ENCODE measurements around the gene MYL7. TPM values are rescaled to one million over a fixed set of nuclear protein-coding genes. Genes with fewer than 3 reads are reported as not detected.
A peak's percentile ranks its signal among the peaks of the same experiment; 100 is the strongest.

MYL7 gene
- total and polyA plus RNA-seq, 9 of the 15 experiments (the other 6 are each of a cell fraction or from before 2014, with no cell fraction given): not detected

- WGBS (ENCODE audit: insufficient coverage, low coverage, missing lambda C conversion rate): 75% methylated on average over 19 of the region's 31 CpGs
- Histone ChIP-seq H3K4me2 (ENCODE audit: insufficient read depth, low read length) (no peak overlapping the region), H3K9me3 (replicated peaks; ENCODE audit: control insufficient read depth, insufficient read depth, low read depth, low read length) (no peaks in the 10 kb centered on the region), H3K4me1 (replicated peaks in 1 of 2; ENCODE audit: control insufficient read depth in 2 of 2, insufficient read depth in 2 of 2, low read length in 2 of 2) (peaks cover 21 to 58% of the 10 kb centered on the region in 2 experiments), H3K9me1 (ENCODE audit: control insufficient read depth, insufficient read depth, low read length) (no peaks in the 10 kb centered on the region), H3K27ac (ENCODE audit: extremely low read depth, low read depth, low read length) (no peak overlapping the region), H2AFZ (ENCODE audit: low read depth, low read length) (peak overlapping the region; percentile 61; the same call in 1 of the 2 replicates), H3K4me3 (no peak overlapping the region), H3K9ac (ENCODE audit: insufficient read depth in 1 of 2, low read depth in 2 of 2, low read length in 2 of 2) (no peak overlapping the region), H3K27me3 (ENCODE audit: control insufficient read depth in 2 of 2, insufficient read depth in 2 of 2, low read length in 2 of 2) (no peaks in the 10 kb centered on the region), H3K79me2 (ENCODE audit: control insufficient read depth, insufficient read depth, low read length) (no peaks in the 10 kb centered on the region), H4K20me1 (replicated peaks; ENCODE audit: control insufficient read depth, insufficient read depth, low read length) (no peaks in the 10 kb centered on the region), H3K36me3 (ENCODE audit: control insufficient read depth, insufficient read depth, low read length) (no peaks in the 10 kb centered on the region)
- ChIA-PET CTCF (ENCODE audit: low intra/inter-chr PET ratio) (no interaction called here), POLR2A (no interaction called here)
- in situ Hi-C loops (cut with MboI) (no loop called here), intact Hi-C loops (cut with micrococcal nuclease) (loop anchor here (5.0 kb wide), 1 partner anchor 52 kb away; no protein-coding TSS in a partner anchor)
- FAIRE-seq (no peak), ATAC-seq (no peak), DNase-seq (ENCODE audit: extremely low read depth in 1 of 4, low spot score in 3 of 4) (no peak)
- TF ChIP-seq MAFG (tag; conservative IDR thresholded peaks at IDR 0.05) (no peak), RBM14 (IDR thresholded peaks at IDR 0.05; ENCODE audit: borderline replicate concordance, insufficient read depth, low read depth, low read length) (0 out of 2 replicates have a peak, but pooled peaks have one; percentile 9), ZNF263 (CRISPR knock-in tag; IDR thresholded peaks at IDR 0.05; ENCODE audit: borderline replicate concordance) (peak; percentile 76)
- BruUV-seq (replicated peaks): no TSS peak
These were observed 3.9 kb upstream of the MYL7 start for GRCh38 chr7:44144968-44145478.

DNA sequence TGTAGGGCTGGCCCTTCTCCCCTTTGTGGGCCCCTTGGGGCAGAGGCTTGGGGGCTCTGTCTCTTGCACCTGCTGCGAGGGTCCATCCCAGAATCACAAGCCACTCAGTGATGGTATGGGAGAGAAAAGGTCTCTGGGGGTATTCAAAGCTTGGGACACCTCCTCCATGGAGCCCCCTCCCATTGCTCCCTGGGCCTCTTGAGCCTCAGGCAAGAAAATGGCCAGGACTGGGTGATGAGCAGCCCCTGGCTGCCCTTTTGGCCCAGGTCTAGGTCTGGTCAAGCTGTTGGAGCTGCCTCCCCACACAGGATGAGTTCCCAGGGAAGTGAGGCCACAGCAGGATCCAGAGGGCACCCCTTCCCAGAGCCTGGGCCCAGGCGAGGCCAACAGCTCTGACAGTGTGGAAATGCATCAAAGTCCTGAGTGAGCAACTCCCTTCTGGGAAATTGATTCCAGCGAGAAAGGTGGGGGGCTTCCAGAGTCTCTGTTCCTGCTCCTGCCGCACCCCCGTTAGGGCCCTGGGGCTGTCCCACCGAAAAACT, 3.4 kb upstream of the MYL7 start:
- TF ChIP-seq ZFP36 (IDR thresholded peaks at IDR 0.05; ENCODE audit: low read depth, low read length, partially characterized antibody) (peak; percentile 29), ATF2 (CRISPR knock-in tag; IDR thresholded peaks at IDR 0.05) (no peak)
- DNase-seq (ENCODE audit: extremely low read depth in 1 of 4, low spot score in 3 of 4) (no peak), ATAC-seq (no peak), FAIRE-seq (no peak)
- Histone ChIP-seq H3K27me3 (ENCODE audit: control insufficient read depth in 2 of 2, insufficient read depth in 2 of 2, low read length in 2 of 2) (no peaks in the 10 kb centered on the region), H3K9me1 (ENCODE audit: control insufficient read depth, insufficient read depth, low read length) (no peaks in the 10 kb centered on the region), H3K79me2 (ENCODE audit: control insufficient read depth, insufficient read depth, low read length) (no peaks in the 10 kb centered on the region), H3K4me3 (no peak overlapping the region), H3K9ac (ENCODE audit: insufficient read depth in 1 of 2, low read depth in 2 of 2, low read length in 2 of 2) (no peak overlapping the region), H2AFZ (ENCODE audit: low read depth, low read length) (no peak overlapping the region), H3K4me2 (ENCODE audit: insufficient read depth, low read length) (no peak overlapping the region), H3K4me1 (replicated peaks in 1 of 2; ENCODE audit: control insufficient read depth in 2 of 2, insufficient read depth in 2 of 2, low read length in 2 of 2) (peaks cover 21 to 56% of the 10 kb centered on the region in 2 experiments), H3K36me3 (ENCODE audit: control insufficient read depth, insufficient read depth, low read length) (no peaks in the 10 kb centered on the region), H3K9me3 (replicated peaks; ENCODE audit: control insufficient read depth, insufficient read depth, low read depth, low read length) (no peaks in the 10 kb centered on the region), H3K27ac (ENCODE audit: extremely low read depth, low read depth, low read length) (no peak overlapping the region), H4K20me1 (replicated peaks; ENCODE audit: control insufficient read depth, insufficient read depth, low read length) (no peaks in the 10 kb centered on the region; the same call in 1 of the 2 replicates)
- in situ Hi-C loops (cut with MboI): no loop called here
- 62% methylated on average over 5 of the region's 6 CpGs for WGBS (ENCODE audit: insufficient coverage, low coverage, missing lambda C conversion rate)
- BruUV-seq (replicated peaks): no TSS peak
- ChIA-PET CTCF (ENCODE audit: low intra/inter-chr PET ratio) (no interaction called here), POLR2A (no interaction called here)
- intact Hi-C loops (cut with micrococcal nuclease): no loop called here
